Measurements from ENCODE around the gene METTL5. TPM values are rescaled to one million over a fixed set of nuclear protein-coding genes. Genes with fewer than 3 reads are reported as not detected.

METTL5 gene
- polyA plus RNA-seq, 3 donors, result 11.1 to 60.8 (median 51.0) TPM

GRCh38 chr2:169865492-169865891 is 40.8 kb upstream of the METTL5 start:
- Histone ChIP-seq H3K36me3 (replicated peaks in 1 of 2; ENCODE audit: control insufficient read depth in 1 of 2, insufficient read depth in 2 of 2, low read length in 2 of 2) (no peaks in the 10 kb centered on the region), H3K4me1 (ENCODE audit: control insufficient read depth in 1 of 2, insufficient read depth in 2 of 2, low read length in 2 of 2) (no peaks in the 10 kb centered on the region), H3K27me3 (ENCODE audit: control insufficient read depth in 2 of 2, insufficient read depth in 2 of 2, low read length in 2 of 2) (no peaks in the 10 kb centered on the region), H3K9ac (ENCODE audit: insufficient read depth, low read length, poor library complexity, severe bottlenecking) (no peak overlapping the region), H3K4me2 (replicated peaks; ENCODE audit: extremely low read depth, low read length, poor library complexity, severe bottlenecking) (no peak overlapping the region), H4K20me1 (ENCODE audit: insufficient read depth, low read length) (peaks cover 68% of the 10 kb centered on the region), H2AFZ (ENCODE audit: insufficient read depth, low read depth, low read length, poor library complexity, severe bottlenecking) (no peak overlapping the region), H3K4me3 (replicated peaks in 1 of 3; ENCODE audit: low read depth in 2 of 3, low read length in 3 of 3) (no peak overlapping the region), H3K79me2 (ENCODE audit: insufficient read depth, low read length) (peaks cover 39% of the 10 kb centered on the region), H3K9me3 (replicated peaks in 1 of 2; ENCODE audit: control insufficient read depth in 1 of 2, insufficient read depth in 1 of 2, low read length in 2 of 2) (peaks cover 0 to 5% of the 10 kb centered on the region in 2 donors), H3K27ac (ENCODE audit: low read depth in 1 of 2, low read length in 2 of 2) (no peak overlapping the region)
- Mint-ChIP-seq H3K36me3 (peaks cover 8 to 10% of the 10 kb centered on the region in 2 donors), H3K4me1 (no peaks in the 10 kb centered on the region), H3K27me3 (ENCODE audit: low read depth in 3 of 3) (peaks cover 0 to 1% (median 0%) of the 10 kb centered on the region in 3 donors), H3K9me3 (peaks cover 3 to 9% (median 7%) of the 10 kb centered on the region in 7 donors), H3K27ac (no peak overlapping the region), H3K4me3 (no peak overlapping the region)
- no CpG with 5 or more reads among the region's 2 CpGs for WGBS (ENCODE audit: insufficient coverage)
- intact Hi-C loops (cut with micrococcal nuclease), result no loop called here
- TF ChIP-seq, protein P1, sequence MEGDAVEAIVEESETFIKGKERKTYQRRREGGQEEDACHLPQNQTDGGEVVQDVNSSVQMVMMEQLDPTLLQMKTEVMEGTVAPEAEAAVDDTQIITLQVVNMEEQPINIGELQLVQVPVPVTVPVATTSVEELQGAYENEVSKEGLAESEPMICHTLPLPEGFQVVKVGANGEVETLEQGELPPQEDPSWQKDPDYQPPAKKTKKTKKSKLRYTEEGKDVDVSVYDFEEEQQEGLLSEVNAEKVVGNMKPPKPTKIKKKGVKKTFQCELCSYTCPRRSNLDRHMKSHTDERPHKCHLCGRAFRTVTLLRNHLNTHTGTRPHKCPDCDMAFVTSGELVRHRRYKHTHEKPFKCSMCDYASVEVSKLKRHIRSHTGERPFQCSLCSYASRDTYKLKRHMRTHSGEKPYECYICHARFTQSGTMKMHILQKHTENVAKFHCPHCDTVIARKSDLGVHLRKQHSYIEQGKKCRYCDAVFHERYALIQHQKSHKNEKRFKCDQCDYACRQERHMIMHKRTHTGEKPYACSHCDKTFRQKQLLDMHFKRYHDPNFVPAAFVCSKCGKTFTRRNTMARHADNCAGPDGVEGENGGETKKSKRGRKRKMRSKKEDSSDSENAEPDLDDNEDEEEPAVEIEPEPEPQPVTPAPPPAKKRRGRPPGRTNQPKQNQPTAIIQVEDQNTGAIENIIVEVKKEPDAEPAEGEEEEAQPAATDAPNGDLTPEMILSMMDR (IDR thresholded peaks at IDR 0.05), result no peak
- DNase-seq, result no peak

GRCh38 chr2:169862816-169863215 is 38.1 kb upstream of the METTL5 start:
- Mint-ChIP-seq H3K4me3 (no peak overlapping the region), H3K27ac (no peak overlapping the region), H3K36me3 (peaks cover 16 to 18% of the 10 kb centered on the region in 2 donors), H3K4me1 (no peaks in the 10 kb centered on the region), H3K9me3 (peaks cover 3 to 12% (median 7%) of the 10 kb centered on the region in 7 donors), H3K27me3 (ENCODE audit: low read depth in 3 of 3) (peaks cover 0 to 2% (median 0%) of the 10 kb centered on the region in 3 donors)
- Histone ChIP-seq H2AFZ (ENCODE audit: insufficient read depth, low read depth, low read length, poor library complexity, severe bottlenecking) (no peak overlapping the region), H3K4me2 (replicated peaks; ENCODE audit: extremely low read depth, low read length, poor library complexity, severe bottlenecking) (no peak overlapping the region), H3K27me3 (ENCODE audit: control insufficient read depth in 2 of 2, insufficient read depth in 2 of 2, low read length in 2 of 2) (no peaks in the 10 kb centered on the region), H4K20me1 (ENCODE audit: insufficient read depth, low read length) (peaks cover 50% of the 10 kb centered on the region), H3K9ac (ENCODE audit: insufficient read depth, low read length, poor library complexity, severe bottlenecking) (no peak overlapping the region), H3K4me3 (replicated peaks in 1 of 3; ENCODE audit: low read depth in 2 of 3, low read length in 3 of 3) (no peak overlapping the region), H3K4me1 (ENCODE audit: control insufficient read depth in 1 of 2, insufficient read depth in 2 of 2, low read length in 2 of 2) (no peaks in the 10 kb centered on the region), H3K27ac (ENCODE audit: low read depth in 1 of 2, low read length in 2 of 2) (no peak overlapping the region), H3K9me3 (replicated peaks in 1 of 2; ENCODE audit: control insufficient read depth in 1 of 2, insufficient read depth in 1 of 2, low read length in 2 of 2) (peaks cover 0 to 5% of the 10 kb centered on the region in 2 donors), H3K79me2 (ENCODE audit: insufficient read depth, low read length) (peaks cover 38% of the 10 kb centered on the region), H3K36me3 (replicated peaks in 1 of 2; ENCODE audit: control insufficient read depth in 1 of 2, insufficient read depth in 2 of 2, low read length in 2 of 2) (no peaks in the 10 kb centered on the region)
- no CpG with 5 or more reads among the region's 2 CpGs for WGBS (ENCODE audit: insufficient coverage)
- no peak for DNase-seq
- intact Hi-C loops (cut with micrococcal nuclease), result no loop called here
- TF ChIP-seq, protein P1 (IDR thresholded peaks at IDR 0.05), result no peak

Data from CD14-positive monocyte (primary cell).